Testis (tissue), 2 donors: Measurements from ENCODE around the gene ANXA9.

ENCODE experiments used
- POLR2A ChIP-seq: fragments of 450-650 bp; IDR thresholded peaks from one replicate; pipeline ENCODE4 v1.6.1; 2017; ENCODE audit warnings: antibody characterized with exemption, mild to moderate bottlenecking, moderate library complexity
- TF ChIP-seq, protein P1 (sequence below), 3 experiments: fragments of 450-650 bp in 2 of 3; fragments of 200-600 bp in 1 of 3; sonication (generic) in 1 of 3; IDR thresholded peaks; one replicate each; pipeline ENCODE4 v1.5.1; 2016 to 2019; ENCODE audit warnings: antibody characterized with exemption in 3 of 3, mild to moderate bottlenecking in 2 of 3, moderate library complexity in 1 of 3

DNA sequence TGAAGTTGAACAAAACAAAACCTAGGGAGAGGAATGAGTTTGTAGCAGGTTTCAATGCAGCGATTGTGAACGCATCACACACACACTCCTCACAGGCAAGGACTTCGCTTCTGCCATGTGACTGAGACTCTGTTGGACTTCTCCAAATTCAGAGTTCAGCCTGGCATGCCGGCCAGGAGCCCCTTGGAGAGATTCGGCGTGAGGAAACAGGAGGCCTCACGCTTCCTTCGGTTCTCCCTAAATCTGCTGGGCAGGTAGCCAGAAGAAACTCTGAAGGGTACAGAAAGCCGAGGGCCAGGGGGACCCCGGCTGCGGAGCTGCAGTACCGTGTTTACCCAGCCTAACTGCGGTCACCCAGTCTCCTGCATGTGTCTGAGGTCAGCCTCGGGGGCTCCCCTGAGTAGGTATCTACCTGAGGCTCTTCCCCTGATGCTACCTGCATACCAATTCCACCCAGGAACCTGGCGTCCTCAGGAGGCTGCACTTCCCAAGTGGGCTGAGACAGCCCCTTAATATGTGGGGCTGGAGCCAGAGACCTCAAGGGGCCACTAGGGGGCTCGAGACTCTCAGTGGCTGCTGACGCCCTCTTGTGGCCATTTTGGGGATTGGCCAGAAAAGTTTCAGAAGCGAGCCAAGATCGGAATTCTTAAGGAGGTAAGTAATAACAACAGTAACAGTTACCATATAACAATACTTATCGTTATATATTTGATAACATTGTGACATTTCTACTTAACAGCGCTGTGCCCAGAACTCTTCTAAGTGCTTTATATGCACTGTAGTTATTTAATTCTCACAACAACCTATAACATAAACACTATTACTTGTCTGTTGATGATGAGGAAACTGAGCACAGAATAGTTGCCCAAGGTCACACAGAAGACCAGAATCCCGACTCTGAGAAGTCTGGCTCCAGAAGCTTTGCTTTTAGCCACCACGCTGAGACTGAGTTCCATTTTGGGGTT is 2.7 kb upstream of the ANXA9 start:
- TF ChIP-seq, protein P1, sequence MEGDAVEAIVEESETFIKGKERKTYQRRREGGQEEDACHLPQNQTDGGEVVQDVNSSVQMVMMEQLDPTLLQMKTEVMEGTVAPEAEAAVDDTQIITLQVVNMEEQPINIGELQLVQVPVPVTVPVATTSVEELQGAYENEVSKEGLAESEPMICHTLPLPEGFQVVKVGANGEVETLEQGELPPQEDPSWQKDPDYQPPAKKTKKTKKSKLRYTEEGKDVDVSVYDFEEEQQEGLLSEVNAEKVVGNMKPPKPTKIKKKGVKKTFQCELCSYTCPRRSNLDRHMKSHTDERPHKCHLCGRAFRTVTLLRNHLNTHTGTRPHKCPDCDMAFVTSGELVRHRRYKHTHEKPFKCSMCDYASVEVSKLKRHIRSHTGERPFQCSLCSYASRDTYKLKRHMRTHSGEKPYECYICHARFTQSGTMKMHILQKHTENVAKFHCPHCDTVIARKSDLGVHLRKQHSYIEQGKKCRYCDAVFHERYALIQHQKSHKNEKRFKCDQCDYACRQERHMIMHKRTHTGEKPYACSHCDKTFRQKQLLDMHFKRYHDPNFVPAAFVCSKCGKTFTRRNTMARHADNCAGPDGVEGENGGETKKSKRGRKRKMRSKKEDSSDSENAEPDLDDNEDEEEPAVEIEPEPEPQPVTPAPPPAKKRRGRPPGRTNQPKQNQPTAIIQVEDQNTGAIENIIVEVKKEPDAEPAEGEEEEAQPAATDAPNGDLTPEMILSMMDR (IDR thresholded peaks at IDR 0.05) = peak; percentile 95 to 99 (median 99)
- TF ChIP-seq POLR2A = no peak
